ENCODE results near the gene KCNQ2. TPM values are rescaled to one million over a fixed set of nuclear protein-coding genes. Genes with fewer than 3 reads are reported as not detected.
A peak's percentile ranks its signal among the peaks of the same experiment; 100 is the strongest.

The KCNQ2 gene
- total RNA-seq, 1 donor from 2014 or later, result 39.5 TPM

- no peaks in the 10 kb centered on the region for H3K9me3 ChIP-seq (ENCODE audit: low read depth)
- no peak overlapping the region for H3K4me3 ChIP-seq
- DNase-seq (ENCODE audit: low spot score), result no peak
- Mint-ChIP-seq H3K4me1 (peaks cover 46% of the 10 kb centered on the region), H3K27ac (peak overlapping the region; percentile 72), H3K27me3 (ENCODE audit: insufficient read depth, low read depth) (peaks cover 3% of the 10 kb centered on the region), H3K4me3 (no peak overlapping the region), H3K9me3 (no peaks in the 10 kb centered on the region), H3K36me3 (peaks cover 4% of the 10 kb centered on the region)
- peaks cover 50% of the 10 kb centered on the region for H3K79me2 ChIP-seq (ENCODE audit: low read depth)
- no peaks in the 10 kb centered on the region for H3F3A ChIP-seq (ENCODE audit: low read depth)
- no peak overlapping the region for H3K9ac ChIP-seq
- H3K4me2 ChIP-seq, result no peak overlapping the region
- no peaks in the 10 kb centered on the region for H3K36me3 ChIP-seq
- peaks cover 74% of the 10 kb centered on the region for H4K20me1 ChIP-seq (ENCODE audit: low read depth)
- no peaks in the 10 kb centered on the region for H3K27me3 ChIP-seq
- H3K27ac ChIP-seq, result no peak overlapping the region
- TF ChIP-seq EZH2 (IDR thresholded peaks at IDR 0.05) (no peak), CTCF (IDR thresholded peaks at IDR 0.05) (no peak), EZH2phosphoT487 (IDR thresholded peaks at IDR 0.05) (no peak)
- H2AFZ ChIP-seq (replicated peaks), result no peak overlapping the region
- peaks cover 10% of the 10 kb centered on the region for H3K4me1 ChIP-seq
Measured at GRCh38 chr20:63449025-63449424, 23.4 kb downstream of the KCNQ2 start.

GRCh38 chr20:63448031-63448430 lies 24.4 kb downstream of the KCNQ2 start:
- peak overlapping the region; percentile 10 for H3K27ac Mint-ChIP-seq
- H3K79me2 ChIP-seq (ENCODE audit: low read depth), result peaks cover 40% of the 10 kb centered on the region

GRCh38 chr20:63447320-63447719 lies 25.1 kb downstream of the KCNQ2 start:
- H3K4me3 ChIP-seq, result no peak overlapping the region
- Mint-ChIP-seq H3K4me3 (peak overlapping the region; percentile 64), H3K27ac (peak overlapping the region; percentile 10), H3K9me3 (peaks cover 11% of the 10 kb centered on the region), H3K36me3 (peaks cover 15% of the 10 kb centered on the region), H3K4me1 (peaks cover 36% of the 10 kb centered on the region), H3K27me3 (ENCODE audit: insufficient read depth, low read depth) (peaks cover 10% of the 10 kb centered on the region)
- H3K9me3 ChIP-seq (ENCODE audit: low read depth), result no peaks in the 10 kb centered on the region
- no peaks in the 10 kb centered on the region for H3K27me3 ChIP-seq
- no peak overlapping the region for H3K4me2 ChIP-seq
- no peaks in the 10 kb centered on the region for H3F3A ChIP-seq (ENCODE audit: low read depth)
- H3K79me2 ChIP-seq (ENCODE audit: low read depth), result peaks cover 34% of the 10 kb centered on the region
- peaks cover 57% of the 10 kb centered on the region for H4K20me1 ChIP-seq (ENCODE audit: low read depth)
- no peak overlapping the region for H3K9ac ChIP-seq
- TF ChIP-seq EZH2phosphoT487 (IDR thresholded peaks at IDR 0.05) (no peak), CTCF (IDR thresholded peaks at IDR 0.05) (no peak), EZH2 (IDR thresholded peaks at IDR 0.05) (no peak)
- H3K36me3 ChIP-seq, result no peaks in the 10 kb centered on the region
- no peak for DNase-seq (ENCODE audit: low spot score)
- H2AFZ ChIP-seq (replicated peaks), result no peak overlapping the region
- no peak overlapping the region for H3K27ac ChIP-seq
- no peaks in the 10 kb centered on the region for H3K4me1 ChIP-seq

More at GRCh38 chr20:63448031-63448430, 24.4 kb downstream of the KCNQ2 start:
- Histone ChIP-seq H3K27me3 (no peaks in the 10 kb centered on the region), H3K4me1 (peaks cover under 1% of the 10 kb centered on the region), H3K36me3 (no peaks in the 10 kb centered on the region), H3F3A (ENCODE audit: low read depth) (no peaks in the 10 kb centered on the region), H2AFZ (replicated peaks) (no peak overlapping the region), H3K9ac (no peak overlapping the region), H3K27ac (no peak overlapping the region), H3K4me2 (no peak overlapping the region), H3K9me3 (ENCODE audit: low read depth) (no peaks in the 10 kb centered on the region), H3K4me3 (no peak overlapping the region), H4K20me1 (ENCODE audit: low read depth) (peaks cover 64% of the 10 kb centered on the region)
- Mint-ChIP-seq H3K27me3 (ENCODE audit: insufficient read depth, low read depth) (peaks cover 6% of the 10 kb centered on the region), H3K4me1 (peaks cover 37% of the 10 kb centered on the region), H3K36me3 (peaks cover 8% of the 10 kb centered on the region), H3K4me3 (peak overlapping the region; percentile 48), H3K9me3 (peaks cover 4% of the 10 kb centered on the region)
- TF ChIP-seq EZH2 (IDR thresholded peaks at IDR 0.05), result no peak
- no peak for TF ChIP-seq CTCF (IDR thresholded peaks at IDR 0.05)
- no peak for TF ChIP-seq EZH2phosphoT487 (IDR thresholded peaks at IDR 0.05)
- no peak for DNase-seq (ENCODE audit: low spot score)
